LHCN-M2 (cell line): ENCODE data around the gene FUT2. TPM values are rescaled to one million over a fixed set of nuclear protein-coding genes. Genes with fewer than 3 reads are reported as not detected.
"Not testable (repeated sequence)": the region's sequence is repeated elsewhere in the genome, so short reads cannot be mapped to it uniquely, and the experiment has no call there.

Experiments used
- DNase-seq: peaks from one replicate; pipeline ENCODE4 v3.0.0-alpha.2; 2012; ENCODE audit warnings: low read depth
- polyA plus RNA-seq: library from polyadenylated mRNA; unstranded; fragments of >200 nt; gene quantifications from one replicate; pipeline ENCODE4 v1.2.1, GENCODE V29; 2012; ENCODE audit warnings: missing spikeins
- total RNA-seq: library from RNA; depleted of rRNA; stranded (reverse); fragments of >200 nt; gene quantifications from 2 replicates; pipeline ENCODE4 v1.2.3, GENCODE V29; 2014; rRNA removed

Gene FUT2
- total RNA-seq: not detected in 2 replicates
- 0.51 TPM for polyA plus RNA-seq

GRCh38 chr19:48695743-48696352 lies at the start of gene FUT2:
TSS of gene FUT2 (plus strand) at chr19:48695971. CDS start at chr19:48702957, 6,986 bp downstream.
- no peak for DNase-seq

GRCh38 chr19:48646001-48646721 lies 49.6 kb upstream of the FUT2 start, which contains the start of gene CA11:
TSS of gene CA11 (minus strand) at chr19:48646187. CDS start at chr19:48645632, 555 bp downstream.
- peak; percentile 78 for DNase-seq

DNA sequence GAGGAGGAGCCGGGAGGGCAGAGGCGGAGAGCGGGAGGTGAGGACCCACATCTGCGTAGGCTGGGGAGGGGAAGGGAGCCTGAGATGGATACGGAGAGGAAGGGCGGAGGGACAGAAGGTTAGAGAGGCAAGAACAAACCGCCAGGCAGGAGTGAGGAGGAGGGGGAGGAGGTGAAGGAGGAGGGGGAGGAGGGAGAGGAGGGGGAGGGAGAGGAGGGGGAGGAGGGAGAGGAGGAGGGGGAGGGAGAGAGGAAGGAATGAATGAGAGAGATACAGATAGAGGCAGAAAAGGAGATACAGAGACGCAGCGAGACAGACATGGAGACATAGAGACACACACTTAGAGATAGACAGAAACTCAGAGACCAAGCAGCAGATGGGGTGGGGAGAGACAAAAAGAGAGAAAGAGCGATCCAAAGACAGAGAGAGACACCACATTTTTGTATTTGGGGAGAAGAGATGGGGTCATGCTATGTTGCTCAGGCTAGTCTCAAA lies 49.0 kb upstream of the FUT2 start:
- no peak for DNase-seq

- DNase-seq: no peak
Observed at GRCh38 chr19:48648134-48648533, 47.6 kb upstream of the FUT2 start.

DNA sequence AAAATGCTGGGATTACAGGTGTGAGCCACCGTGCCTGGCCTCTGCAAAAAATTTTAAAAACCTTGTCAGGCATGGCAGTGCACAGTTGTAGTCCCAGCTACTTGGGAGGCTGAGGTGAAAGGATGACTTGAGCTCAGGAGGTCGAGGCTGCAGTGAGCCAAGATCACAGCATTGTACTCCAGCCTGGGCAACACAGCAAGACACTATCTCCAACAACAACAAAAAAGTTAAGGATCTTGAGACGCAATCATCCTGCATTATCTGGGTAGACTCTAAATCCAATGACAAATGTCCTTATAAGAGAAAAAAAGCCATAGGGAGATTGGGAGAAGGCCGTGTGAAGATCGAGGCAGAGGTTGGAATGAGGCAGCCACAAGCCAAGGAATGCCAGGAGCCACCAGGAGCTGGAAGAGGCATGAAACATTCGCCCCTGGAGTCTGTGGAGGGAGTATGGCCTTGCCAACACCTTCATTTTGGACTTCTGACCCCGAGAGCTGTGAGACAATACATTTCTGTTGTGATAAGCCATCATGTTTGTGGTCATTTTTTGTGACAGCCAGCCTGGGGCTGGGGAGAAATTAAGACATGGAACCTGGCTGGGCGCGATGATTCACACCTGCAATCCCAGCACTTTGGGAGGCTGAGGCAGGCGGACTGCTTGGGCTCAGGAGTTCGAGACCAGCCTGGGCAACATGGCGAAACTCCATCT lies 44.6 kb upstream of the FUT2 start:
- DNase-seq: no peak

- no peak for DNase-seq
Observed at GRCh38 chr19:48651683-48652048, 44.1 kb upstream of the FUT2 start.

GRCh38 chr19:48654299-48655059 lies 41.3 kb upstream of the FUT2 start:
- no peak for DNase-seq

- peak; percentile 100 for DNase-seq
Observed at GRCh38 chr19:48656840-48657474, 38.8 kb upstream of the FUT2 start.

DNA sequence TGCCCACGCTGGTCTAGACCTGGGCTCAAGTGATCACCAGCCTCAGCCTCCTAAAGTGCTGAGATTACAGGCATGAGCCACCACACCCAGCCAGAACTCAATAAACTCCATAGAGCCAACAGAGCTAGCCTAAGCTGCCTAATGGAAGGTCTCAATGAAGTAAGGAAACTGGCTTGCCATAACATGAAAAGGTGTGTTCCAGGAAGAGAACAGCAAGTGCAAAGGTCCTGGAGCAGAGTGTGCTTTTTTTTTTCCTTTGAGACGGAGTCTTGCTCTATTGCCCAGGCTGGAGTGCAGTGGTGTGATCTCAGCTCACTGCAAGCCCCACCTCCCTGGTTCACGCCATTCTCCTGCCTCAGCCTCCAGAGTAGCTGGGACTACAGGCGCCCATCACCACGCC lies 37.9 kb upstream of the FUT2 start:
- not testable (repeated sequence) for DNase-seq

DNA sequence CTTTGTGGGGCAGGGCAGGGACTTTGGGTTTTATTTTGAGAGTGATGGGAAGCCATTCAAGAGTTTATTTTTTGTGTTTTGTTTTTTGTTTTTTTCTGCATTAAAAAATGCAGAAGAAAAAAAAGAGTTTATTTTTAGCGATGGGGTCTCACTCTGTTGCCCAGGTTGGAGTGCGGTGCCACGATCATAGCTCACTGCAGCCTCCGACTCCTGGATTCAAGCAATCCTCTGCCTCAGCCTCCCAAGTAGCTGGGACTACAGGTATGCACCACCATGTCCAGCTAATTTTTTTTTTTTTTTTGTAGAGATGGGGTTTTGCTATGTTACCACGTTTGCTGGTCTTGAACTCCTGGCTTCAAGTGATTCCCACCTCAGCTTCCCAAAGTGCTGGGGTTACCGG lies 37.3 kb upstream of the FUT2 start:
- no peak for DNase-seq

DNA sequence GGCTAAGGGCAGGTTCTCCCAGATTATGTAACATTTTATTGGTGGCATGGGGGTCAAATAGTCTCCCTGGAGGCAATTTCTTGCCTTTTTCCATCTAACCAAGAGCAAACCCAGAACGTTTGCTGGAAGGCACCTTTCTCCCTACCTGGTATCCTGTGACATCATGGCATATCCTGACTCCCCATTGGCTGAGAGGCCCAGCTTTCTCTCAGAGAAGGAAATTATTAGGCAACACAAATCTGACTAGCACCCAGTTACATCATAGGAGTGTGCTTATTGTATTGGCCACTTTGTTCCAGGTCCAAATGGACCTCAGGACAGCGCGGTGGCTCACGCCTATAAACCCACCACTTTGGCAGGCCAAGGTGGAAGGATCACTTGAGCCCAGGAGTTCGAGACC lies 36.0 kb upstream of the FUT2 start:
- DNase-seq: no peak

GRCh38 chr19:48660852-48661710 lies 34.7 kb upstream of the FUT2 start:
- peak; percentile 94 for DNase-seq

DNA sequence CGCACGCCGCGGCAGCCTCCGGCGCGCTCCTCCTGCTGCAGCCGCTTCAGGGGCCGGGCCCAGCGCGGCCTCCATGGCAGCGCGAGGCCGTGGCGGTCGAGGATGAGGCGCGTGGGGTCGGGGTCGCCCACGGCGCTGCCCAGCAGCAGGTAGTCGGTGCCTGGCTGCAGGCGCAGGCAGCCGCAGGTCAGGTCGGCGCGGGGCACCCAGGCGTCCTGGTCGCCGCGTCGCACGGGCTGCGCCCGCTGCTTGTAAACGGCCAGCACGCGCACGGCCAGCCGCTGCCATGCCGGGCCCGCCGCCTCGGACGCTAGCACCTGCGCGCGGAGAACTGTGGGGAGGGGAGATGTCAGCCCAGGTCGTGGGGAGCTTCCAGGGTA lies 34.1 kb upstream of the FUT2 start:
- DNase-seq: no peak

GRCh38 chr19:48663667-48664066 lies 32.1 kb upstream of the FUT2 start:
- no peak for DNase-seq

GRCh38 chr19:48664476-48664875 lies 31.3 kb upstream of the FUT2 start:
- DNase-seq: no peak

DNA sequence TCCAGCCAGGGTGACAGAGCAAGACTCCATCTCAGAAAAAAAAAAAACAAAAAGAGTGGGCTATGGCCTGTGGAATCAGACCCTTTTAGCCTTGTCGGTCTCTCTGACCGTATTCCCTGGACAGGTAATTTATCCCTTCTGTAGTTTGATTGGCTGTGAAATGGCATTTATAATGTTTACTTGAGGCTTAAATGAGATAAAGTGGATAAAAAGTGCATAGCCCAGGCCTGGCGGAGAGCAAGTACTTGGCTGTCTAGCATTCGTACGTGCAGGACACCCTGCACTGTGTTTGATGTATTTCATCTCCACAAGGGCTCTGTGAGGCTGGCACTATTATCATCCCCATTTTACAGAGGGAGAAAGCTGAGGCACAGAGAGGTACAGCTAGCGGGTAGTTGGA lies 30.0 kb upstream of the FUT2 start:
- DNase-seq: no peak

DNA sequence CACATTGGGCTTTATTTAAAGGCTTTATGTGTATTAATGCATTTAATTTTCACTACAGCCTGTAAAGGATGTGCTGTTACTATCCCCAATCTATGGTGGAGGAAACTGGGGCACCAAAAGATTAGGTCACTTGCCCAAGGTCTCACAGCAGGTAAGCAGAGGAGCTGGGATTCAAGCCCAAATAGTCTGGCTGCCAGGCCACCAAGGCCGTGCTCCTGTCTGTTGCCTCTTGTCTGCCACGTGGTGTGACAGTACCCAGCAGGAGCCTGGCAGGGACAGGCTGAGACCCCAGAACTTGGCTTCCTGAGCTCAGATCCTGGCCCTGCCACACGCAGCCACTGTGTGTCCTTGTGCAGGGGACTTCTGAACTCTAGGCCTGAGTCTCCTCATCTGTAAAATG lies 27.4 kb upstream of the FUT2 start:
- DNase-seq: no peak

DNA sequence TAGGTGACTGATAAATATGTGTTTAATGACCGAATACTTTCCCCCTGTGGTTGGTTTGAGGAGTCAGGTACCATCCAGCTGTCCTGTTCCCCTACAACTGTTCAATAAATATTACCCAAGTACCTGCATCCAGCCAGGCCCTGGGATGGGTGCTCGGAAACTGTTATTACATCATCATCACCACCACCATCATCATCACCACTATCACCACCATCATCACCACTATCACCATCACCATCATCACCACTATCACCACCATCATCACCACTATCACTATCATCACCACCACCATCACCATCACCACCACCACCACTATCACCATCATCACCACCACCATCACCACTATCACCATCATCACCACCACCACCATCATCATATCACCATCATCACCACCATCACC lies 27.0 kb upstream of the FUT2 start:
- DNase-seq: no peak

DNA sequence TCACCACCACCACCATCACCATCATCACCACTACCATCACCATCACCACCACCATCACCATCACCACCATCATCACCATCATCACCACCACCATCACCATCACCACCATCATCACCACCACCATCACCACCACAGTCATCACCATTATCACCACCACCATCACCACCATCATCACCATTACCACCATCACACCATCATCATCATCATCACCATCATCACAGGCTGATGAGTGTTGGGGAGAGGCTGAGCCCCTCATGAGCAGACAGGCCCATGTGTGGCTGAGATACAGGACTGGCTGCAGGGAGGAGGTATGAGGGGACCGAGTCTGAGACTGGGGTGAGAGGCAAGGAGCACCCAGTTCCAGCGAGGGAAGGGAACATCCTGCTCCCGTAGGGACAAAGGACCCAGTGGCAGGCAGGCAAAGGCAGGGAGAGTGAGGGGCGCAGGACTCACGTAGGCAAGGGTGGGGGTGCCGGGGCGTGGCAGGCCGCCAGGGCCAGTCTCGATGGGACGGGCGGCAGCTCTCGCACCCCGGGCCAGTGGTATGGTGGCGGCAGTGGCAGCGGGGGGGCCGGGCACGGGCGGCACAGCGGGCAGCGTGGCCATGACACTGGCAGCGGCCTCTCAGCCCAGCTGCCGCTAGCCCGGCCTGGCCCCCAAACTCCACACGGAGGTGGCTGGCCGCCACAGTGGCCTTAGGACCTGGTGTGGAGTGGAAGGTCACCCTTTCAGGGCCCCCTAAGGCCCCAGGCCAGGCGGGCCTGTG lies 25.7 kb upstream of the FUT2 start:
- DNase-seq: no peak
